Upper lobe of left lung (tissue), 4 donors: ENCODE data around the gene CNTNAP4.

Source experiments
- CTCF ChIP-seq, 6 experiments: fragments of 450-650 bp in 4 of 6; fragments of 200-600 bp in 2 of 6; sonication (generic) in 2 of 6; IDR thresholded peaks; one replicate each; pipeline ENCODE4 v1.5.1; 2016 to 2019; ENCODE audit warnings: antibody characterized with exemption in 6 of 6
- POLR2AphosphoS5 ChIP-seq, 2 donors: sonication (generic); formaldehyde crosslinking; IDR thresholded peaks; one replicate each; pipeline ENCODE4 v1.5.1; 2017; ENCODE audit warnings: antibody characterized with exemption in 2 of 2

- no peak for TF ChIP-seq POLR2AphosphoS5 (IDR thresholded peaks at IDR 0.05)
- TF ChIP-seq CTCF (IDR thresholded peaks at IDR 0.05) = no peak
Observed at GRCh38 chr16:76527244-76527643, 250.0 kb downstream of the CNTNAP4 start.
